ENCODE measurements around the gene RUSC2. TPM values are rescaled to one million over a fixed set of nuclear protein-coding genes. Genes with fewer than 3 reads are reported as not detected.

The RUSC2 gene
- total and polyA plus RNA-seq, 3 experiments from 2014 or later = 1.1 TPM; not detected in 1

GRCh38 chr9:35499701-35500030 lies 9.8 kb downstream of the RUSC2 start:
- Mint-ChIP-seq H3K36me3 (no peaks in the 10 kb centered on the region), H3K4me1 (peaks cover 8 to 12% (median 10%) of the 10 kb centered on the region in 3 donors), H3K4me3 (no peak overlapping the region), H3K9me3 (peaks cover 0 to 9% (median 4%) of the 10 kb centered on the region in 5 donors), H3K27ac (no peak overlapping the region), H3K27me3 (peaks cover 14 to 32% of the 10 kb centered on the region in 2 donors)
- Histone ChIP-seq H3K27me3 (ENCODE audit: insufficient read depth, low read length, poor library complexity, severe bottlenecking) (no peaks in the 10 kb centered on the region), H3K27ac (ENCODE audit: low read depth, low read length) (no peak overlapping the region), H3K36me3 (ENCODE audit: insufficient read depth, low read length) (no peaks in the 10 kb centered on the region), H3K4me1 (ENCODE audit: insufficient read depth, low read length) (peaks cover 12% of the 10 kb centered on the region), H3K4me3 (ENCODE audit: low read length) (no peak overlapping the region), H3K9me3 (ENCODE audit: low read length) (no peaks in the 10 kb centered on the region)
- ChIA-PET POLR2A (no interaction called here), CTCF (no interaction called here)
- DNase-seq = no peak

- no peak overlapping the region for H3K4me3 ChIP-seq (ENCODE audit: low read length)
- no peak for DNase-seq
- POLR2A ChIA-PET = no interaction called here
These were observed 10.3 kb downstream of the RUSC2 start for GRCh38 chr9:35500130-35500748.

GRCh38 chr9:35501946-35502345 lies 12.0 kb downstream of the RUSC2 start:
- Mint-ChIP-seq H3K9me3 (peaks cover 0 to 9% (median 4%) of the 10 kb centered on the region in 5 donors), H3K27me3 (peaks cover 16 to 38% of the 10 kb centered on the region in 2 donors), H3K4me1 (no peaks in the 10 kb centered on the region), H3K4me3 (no peak overlapping the region), H3K27ac (no peak overlapping the region), H3K36me3 (no peaks in the 10 kb centered on the region)
- Histone ChIP-seq H3K4me3 (ENCODE audit: low read length) (no peak overlapping the region), H3K27me3 (ENCODE audit: insufficient read depth, low read length, poor library complexity, severe bottlenecking) (no peaks in the 10 kb centered on the region), H3K4me1 (ENCODE audit: insufficient read depth, low read length) (no peaks in the 10 kb centered on the region), H3K9me3 (ENCODE audit: low read length) (no peaks in the 10 kb centered on the region), H3K27ac (ENCODE audit: low read depth, low read length) (no peak overlapping the region), H3K36me3 (ENCODE audit: insufficient read depth, low read length) (no peaks in the 10 kb centered on the region)
- ChIA-PET CTCF (no interaction called here), POLR2A (no interaction called here)
- no peak for DNase-seq

More at GRCh38 chr9:35500130-35500748, 10.3 kb downstream of the RUSC2 start:
- CTCF ChIA-PET = no interaction called here
- Mint-ChIP-seq H3K4me1 (peaks cover 8 to 12% (median 9%) of the 10 kb centered on the region in 3 donors), H3K36me3 (no peaks in the 10 kb centered on the region), H3K27ac (no peak overlapping the region), H3K9me3 (peaks cover 0 to 9% (median 4%) of the 10 kb centered on the region in 5 donors), H3K27me3 (peaks cover 15 to 37% of the 10 kb centered on the region in 2 donors), H3K4me3 (no peak overlapping the region)
- no peaks in the 10 kb centered on the region for H3K9me3 ChIP-seq (ENCODE audit: low read length)
- H3K27me3 ChIP-seq (ENCODE audit: insufficient read depth, low read length, poor library complexity, severe bottlenecking) = no peaks in the 10 kb centered on the region
- peaks cover 11% of the 10 kb centered on the region for H3K4me1 ChIP-seq (ENCODE audit: insufficient read depth, low read length)
- H3K36me3 ChIP-seq (ENCODE audit: insufficient read depth, low read length) = no peaks in the 10 kb centered on the region
- H3K27ac ChIP-seq (ENCODE audit: low read depth, low read length) = no peak overlapping the region

DNA sequence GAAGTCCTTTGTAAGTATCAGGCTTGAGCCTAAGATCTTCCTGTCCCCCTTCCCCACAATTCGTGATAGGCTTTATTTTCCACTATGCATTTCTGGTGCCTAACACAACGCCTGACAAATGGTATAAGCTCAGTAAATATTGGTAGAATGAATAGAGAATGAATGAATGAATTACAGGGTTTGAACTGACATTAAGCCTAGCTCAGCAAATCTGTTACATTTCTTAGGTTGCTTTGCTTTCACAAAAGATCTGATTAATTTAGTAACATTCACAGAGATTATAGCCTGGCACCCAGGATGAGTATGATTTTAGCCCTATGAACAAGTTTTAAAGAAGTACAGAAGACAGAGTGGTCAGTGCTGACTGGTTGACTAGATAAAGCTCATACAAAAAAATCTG lies 16.4 kb downstream of the RUSC2 start:
- no peaks in the 10 kb centered on the region for H3K27me3 ChIP-seq (ENCODE audit: insufficient read depth, low read length, poor library complexity, severe bottlenecking)
- ChIA-PET POLR2A (no interaction called here), CTCF (interaction anchor here (1.2 kb wide), 1 partner anchor 17 kb away, joined by 4 read pairs; the partner anchor contains the start of gene RUSC2)
- Mint-ChIP-seq H3K4me1 (no peaks in the 10 kb centered on the region), H3K4me3 (no peak overlapping the region), H3K36me3 (no peaks in the 10 kb centered on the region), H3K27me3 (peaks cover 10 to 51% of the 10 kb centered on the region in 2 donors), H3K27ac (no peak overlapping the region), H3K9me3 (no peaks in the 10 kb centered on the region)
- DNase-seq = no peak
- no peaks in the 10 kb centered on the region for H3K4me1 ChIP-seq (ENCODE audit: insufficient read depth, low read length)
- no peaks in the 10 kb centered on the region for H3K36me3 ChIP-seq (ENCODE audit: insufficient read depth, low read length)
- no peaks in the 10 kb centered on the region for H3K9me3 ChIP-seq (ENCODE audit: low read length)
- H3K4me3 ChIP-seq (ENCODE audit: low read length) = no peak overlapping the region
- H3K27ac ChIP-seq (ENCODE audit: low read depth, low read length) = no peak overlapping the region

- no peaks in the 10 kb centered on the region for H3K36me3 Mint-ChIP-seq
These were observed 18.2 kb downstream of the RUSC2 start for GRCh38 chr9:35508069-35508468.

DNA sequence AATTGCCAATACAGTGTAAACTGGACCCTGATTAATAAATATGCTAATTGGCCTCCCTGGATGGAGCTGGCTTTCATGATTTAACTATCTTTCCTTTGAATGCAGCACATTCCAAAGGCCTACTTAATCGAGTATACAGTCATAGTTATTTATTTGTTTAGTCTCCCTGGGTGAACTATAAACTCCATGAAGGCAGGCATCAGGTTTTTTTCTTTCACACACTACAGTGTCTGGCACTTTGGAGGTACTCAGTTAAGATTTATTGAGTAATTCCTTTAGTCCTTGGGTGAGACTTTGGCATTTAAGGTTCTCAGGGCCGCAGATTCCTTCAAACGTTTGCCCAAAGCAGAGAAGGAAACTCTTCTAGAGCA lies 20.5 kb downstream of the RUSC2 start:
- CTCF ChIA-PET = no interaction called here
- POLR2A ChIA-PET = no interaction called here

More at GRCh38 chr9:35508069-35508468, 18.2 kb downstream of the RUSC2 start:
- Histone ChIP-seq H3K4me3 (ENCODE audit: low read length) (no peak overlapping the region), H3K27me3 (ENCODE audit: insufficient read depth, low read length, poor library complexity, severe bottlenecking) (no peaks in the 10 kb centered on the region), H3K27ac (ENCODE audit: low read depth, low read length) (no peak overlapping the region), H3K36me3 (ENCODE audit: insufficient read depth, low read length) (no peaks in the 10 kb centered on the region), H3K9me3 (ENCODE audit: low read length) (no peaks in the 10 kb centered on the region), H3K4me1 (ENCODE audit: insufficient read depth, low read length) (no peaks in the 10 kb centered on the region)
- no peaks in the 10 kb centered on the region for H3K4me1 Mint-ChIP-seq
- ChIA-PET POLR2A (no interaction called here), CTCF (no interaction called here)
- DNase-seq = no peak
- no peak overlapping the region for H3K27ac Mint-ChIP-seq
- H3K4me3 Mint-ChIP-seq = no peak overlapping the region
- no peaks in the 10 kb centered on the region for H3K9me3 Mint-ChIP-seq
- peaks cover 10 to 53% of the 10 kb centered on the region in 2 donors for H3K27me3 Mint-ChIP-seq

GRCh38 chr9:35510754-35511428 lies 21.0 kb downstream of the RUSC2 start:
- Histone ChIP-seq H3K4me3 (ENCODE audit: low read length) (no peak overlapping the region), H3K9me3 (ENCODE audit: low read length) (no peaks in the 10 kb centered on the region), H3K27me3 (ENCODE audit: insufficient read depth, low read length, poor library complexity, severe bottlenecking) (no peaks in the 10 kb centered on the region), H3K27ac (ENCODE audit: low read depth, low read length) (no peak overlapping the region), H3K4me1 (ENCODE audit: insufficient read depth, low read length) (no peaks in the 10 kb centered on the region), H3K36me3 (ENCODE audit: insufficient read depth, low read length) (no peaks in the 10 kb centered on the region)
- POLR2A ChIA-PET = no interaction called here
- CTCF ChIA-PET = no interaction called here
- H3K27me3 Mint-ChIP-seq = peaks cover 2 to 40% of the 10 kb centered on the region in 2 donors
- no peaks in the 10 kb centered on the region for H3K4me1 Mint-ChIP-seq
- no peaks in the 10 kb centered on the region for H3K9me3 Mint-ChIP-seq
- H3K4me3 Mint-ChIP-seq = no peak overlapping the region
- no peak for DNase-seq
- H3K36me3 Mint-ChIP-seq = no peaks in the 10 kb centered on the region
- no peak overlapping the region for H3K27ac Mint-ChIP-seq

More for the DNA sequence above, 20.5 kb downstream of the RUSC2 start:
- Mint-ChIP-seq H3K27ac (no peak overlapping the region), H3K27me3 (peaks cover 2 to 43% of the 10 kb centered on the region in 2 donors), H3K9me3 (no peaks in the 10 kb centered on the region), H3K4me1 (no peaks in the 10 kb centered on the region), H3K36me3 (no peaks in the 10 kb centered on the region), H3K4me3 (no peak overlapping the region)
- Histone ChIP-seq H3K4me3 (ENCODE audit: low read length) (no peak overlapping the region), H3K27me3 (ENCODE audit: insufficient read depth, low read length, poor library complexity, severe bottlenecking) (no peaks in the 10 kb centered on the region), H3K27ac (ENCODE audit: low read depth, low read length) (no peak overlapping the region), H3K9me3 (ENCODE audit: low read length) (no peaks in the 10 kb centered on the region), H3K36me3 (ENCODE audit: insufficient read depth, low read length) (no peaks in the 10 kb centered on the region), H3K4me1 (ENCODE audit: insufficient read depth, low read length) (no peaks in the 10 kb centered on the region)
- no peak for DNase-seq

DNA sequence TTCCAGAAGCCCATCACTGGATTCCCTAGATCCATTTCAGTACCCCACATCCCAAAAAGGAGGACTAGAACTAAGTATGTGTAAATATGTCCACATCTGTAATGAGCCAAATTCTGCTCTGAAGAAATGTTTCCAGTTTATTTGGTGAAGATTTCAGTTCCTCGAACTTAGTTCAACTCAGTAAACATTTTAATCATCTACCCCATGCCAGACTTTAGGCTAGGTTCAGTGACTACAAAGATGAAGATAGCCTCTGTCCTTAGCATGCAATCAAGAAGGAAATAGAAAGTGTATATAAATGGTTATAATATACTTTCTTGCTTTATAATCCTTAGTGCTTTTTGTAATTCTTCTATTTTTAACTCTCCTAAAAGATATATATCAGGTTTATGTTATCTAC lies 21.5 kb downstream of the RUSC2 start:
- Mint-ChIP-seq H3K4me1 (no peaks in the 10 kb centered on the region), H3K36me3 (no peaks in the 10 kb centered on the region), H3K27me3 (peaks cover 1 to 34% of the 10 kb centered on the region in 2 donors), H3K27ac (no peak overlapping the region), H3K4me3 (no peak overlapping the region), H3K9me3 (no peaks in the 10 kb centered on the region)
- Histone ChIP-seq H3K4me3 (ENCODE audit: low read length) (no peak overlapping the region), H3K36me3 (ENCODE audit: insufficient read depth, low read length) (no peaks in the 10 kb centered on the region), H3K9me3 (ENCODE audit: low read length) (no peaks in the 10 kb centered on the region), H3K27ac (ENCODE audit: low read depth, low read length) (no peak overlapping the region), H3K4me1 (ENCODE audit: insufficient read depth, low read length) (no peaks in the 10 kb centered on the region), H3K27me3 (ENCODE audit: insufficient read depth, low read length, poor library complexity, severe bottlenecking) (no peaks in the 10 kb centered on the region)
- no peak for DNase-seq
- POLR2A ChIA-PET = no interaction called here
- CTCF ChIA-PET = no interaction called here

Data from CD8-positive, alpha-beta memory T cell (primary cell).